ENCODE results near the gene GCN1. TPM values are rescaled to one million over a fixed set of nuclear protein-coding genes. Genes with fewer than 3 reads are reported as not detected.

The GCN1 gene
- total RNA-seq, 2 donors from 2014 or later, result 53.4 to 144 TPM

DNA sequence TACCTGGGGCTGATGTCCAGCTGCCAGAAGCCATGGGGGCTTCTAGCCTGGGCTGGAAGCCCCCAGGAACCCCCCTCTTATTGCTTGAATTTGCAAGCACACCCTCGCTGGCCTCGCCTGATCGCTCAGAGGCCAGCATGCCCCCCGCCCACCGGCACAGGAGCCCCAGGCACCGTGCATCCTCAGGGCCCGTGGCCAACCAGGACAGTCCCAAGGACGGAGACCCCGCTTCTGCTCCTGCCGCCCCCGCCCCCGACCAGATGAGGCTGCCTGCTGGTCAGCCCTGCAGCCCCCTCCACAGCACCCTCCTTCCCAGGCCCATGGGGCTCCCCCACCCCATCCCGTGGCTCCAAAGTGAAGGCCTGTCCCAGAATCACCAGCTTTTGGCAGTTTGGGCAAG lies 99.2 kb downstream of the GCN1 start:
- no peak overlapping the region for H3K27ac ChIP-seq
- TF ChIP-seq, protein P1, sequence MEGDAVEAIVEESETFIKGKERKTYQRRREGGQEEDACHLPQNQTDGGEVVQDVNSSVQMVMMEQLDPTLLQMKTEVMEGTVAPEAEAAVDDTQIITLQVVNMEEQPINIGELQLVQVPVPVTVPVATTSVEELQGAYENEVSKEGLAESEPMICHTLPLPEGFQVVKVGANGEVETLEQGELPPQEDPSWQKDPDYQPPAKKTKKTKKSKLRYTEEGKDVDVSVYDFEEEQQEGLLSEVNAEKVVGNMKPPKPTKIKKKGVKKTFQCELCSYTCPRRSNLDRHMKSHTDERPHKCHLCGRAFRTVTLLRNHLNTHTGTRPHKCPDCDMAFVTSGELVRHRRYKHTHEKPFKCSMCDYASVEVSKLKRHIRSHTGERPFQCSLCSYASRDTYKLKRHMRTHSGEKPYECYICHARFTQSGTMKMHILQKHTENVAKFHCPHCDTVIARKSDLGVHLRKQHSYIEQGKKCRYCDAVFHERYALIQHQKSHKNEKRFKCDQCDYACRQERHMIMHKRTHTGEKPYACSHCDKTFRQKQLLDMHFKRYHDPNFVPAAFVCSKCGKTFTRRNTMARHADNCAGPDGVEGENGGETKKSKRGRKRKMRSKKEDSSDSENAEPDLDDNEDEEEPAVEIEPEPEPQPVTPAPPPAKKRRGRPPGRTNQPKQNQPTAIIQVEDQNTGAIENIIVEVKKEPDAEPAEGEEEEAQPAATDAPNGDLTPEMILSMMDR (IDR thresholded peaks at IDR 0.05), result no peak
- no peaks in the 10 kb centered on the region for H3K27me3 ChIP-seq
- H3K4me1 ChIP-seq, result no peaks in the 10 kb centered on the region
- H3K4me3 ChIP-seq, result no peak overlapping the region
- no peaks in the 10 kb centered on the region for H3K9me3 ChIP-seq
- intact Hi-C loops (cut with DNase I), result no loop called here
- no peak overlapping the region for H3K9ac ChIP-seq (ENCODE audit: low read depth in 2 of 2, low read length in 2 of 2)
- DNase-seq, result no peak
- peaks cover 9% of the 10 kb centered on the region for H3K36me3 ChIP-seq

DNA sequence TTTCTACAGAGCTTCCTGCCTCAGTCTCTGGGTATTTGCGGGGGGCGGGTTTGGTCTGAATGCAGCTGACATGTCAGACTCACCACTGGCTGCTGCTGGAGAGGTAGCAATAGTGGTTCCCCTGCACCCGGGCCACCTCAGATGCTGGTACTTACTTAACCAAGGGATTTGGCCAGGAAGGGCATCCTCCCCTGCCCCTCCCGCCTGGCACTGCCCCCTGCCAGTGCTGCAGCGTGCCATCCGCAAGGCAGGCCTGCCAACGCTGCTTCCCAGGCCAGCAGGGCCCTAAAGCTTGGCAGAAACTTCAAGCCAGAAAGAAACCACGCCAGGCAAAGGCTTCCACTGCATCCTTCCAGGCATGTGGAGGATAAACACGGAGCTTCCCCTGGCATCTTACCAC lies 100.0 kb downstream of the GCN1 start:
- intact Hi-C loops (cut with DNase I), result no loop called here
- H3K4me3 ChIP-seq, result no peak overlapping the region
- no peak for DNase-seq
- no peaks in the 10 kb centered on the region for H3K27me3 ChIP-seq
- H3K4me1 ChIP-seq, result no peaks in the 10 kb centered on the region
- TF ChIP-seq, protein P1 (IDR thresholded peaks at IDR 0.05), result no peak
- H3K9me3 ChIP-seq, result no peaks in the 10 kb centered on the region
- peaks cover 9% of the 10 kb centered on the region for H3K36me3 ChIP-seq
- no peak overlapping the region for H3K9ac ChIP-seq (ENCODE audit: low read depth in 2 of 2, low read length in 2 of 2)
- no peak overlapping the region for H3K27ac ChIP-seq

DNA sequence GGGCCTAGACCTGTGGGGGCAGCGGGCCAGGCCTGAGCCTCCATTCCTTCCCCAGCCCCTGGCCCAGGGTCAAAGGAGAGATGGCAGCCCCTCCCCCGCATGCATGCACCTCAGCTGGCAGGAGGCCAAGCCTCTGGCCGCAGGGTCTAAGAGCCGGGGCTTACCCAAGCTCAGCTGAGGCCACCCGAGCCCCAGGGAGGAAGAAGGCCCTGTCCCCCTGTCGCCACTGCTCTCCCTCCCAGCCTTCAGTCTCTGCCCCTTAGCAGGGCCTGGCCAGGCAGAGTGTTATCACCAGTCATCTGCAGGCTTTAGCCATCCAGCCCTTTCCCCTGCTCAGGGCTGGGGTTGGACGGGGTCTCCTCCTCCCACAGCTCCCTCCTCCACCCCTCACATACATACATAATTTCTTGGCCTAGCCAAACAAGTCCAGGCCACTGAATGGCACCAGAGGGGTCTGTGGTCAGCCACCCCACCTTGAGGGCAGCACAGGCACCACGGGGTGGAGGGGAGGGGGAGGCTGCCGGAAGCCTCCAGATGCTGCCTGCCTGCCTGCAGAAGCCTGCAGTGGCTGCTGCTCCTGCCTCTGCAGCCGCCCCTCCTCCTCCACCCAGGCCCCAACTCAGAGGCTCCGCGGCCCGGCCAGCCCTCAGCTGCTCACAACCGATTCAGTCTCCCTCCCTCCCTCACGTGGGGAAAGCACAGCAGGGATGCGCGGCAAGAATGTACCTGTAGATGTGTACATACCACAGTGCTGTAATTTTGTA lies 100.7 kb downstream of the GCN1 start:
- Histone ChIP-seq H3K4me1 (no peaks in the 10 kb centered on the region), H3K27ac (no peak overlapping the region), H3K27me3 (no peaks in the 10 kb centered on the region), H3K36me3 (peaks cover 8% of the 10 kb centered on the region), H3K9ac (ENCODE audit: low read depth in 2 of 2, low read length in 2 of 2) (no peak overlapping the region), H3K4me3 (no peak overlapping the region), H3K9me3 (no peaks in the 10 kb centered on the region)
- intact Hi-C loops (cut with DNase I), result no loop called here
- no peak for DNase-seq
- TF ChIP-seq, protein P1 (IDR thresholded peaks at IDR 0.05), result no peak

DNA sequence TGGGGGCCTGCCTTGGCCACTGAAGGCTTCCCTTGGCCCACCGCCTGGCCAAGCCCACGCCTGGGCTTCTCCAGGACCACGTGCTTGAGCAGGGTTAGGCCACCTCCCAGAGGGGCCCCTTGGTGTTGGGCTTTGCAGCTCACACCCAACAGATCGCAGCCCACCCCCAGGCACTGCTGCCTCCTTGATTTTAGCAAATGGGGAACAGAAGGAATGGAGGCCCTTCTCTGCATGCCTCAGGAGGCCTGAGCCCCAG lies 101.3 kb downstream of the GCN1 start:
- DNase-seq, result no peak
- Histone ChIP-seq H3K9ac (ENCODE audit: low read depth in 2 of 2, low read length in 2 of 2) (no peak overlapping the region), H3K9me3 (no peaks in the 10 kb centered on the region), H3K27ac (no peak overlapping the region), H3K27me3 (no peaks in the 10 kb centered on the region), H3K4me3 (no peak overlapping the region), H3K36me3 (peaks cover 2% of the 10 kb centered on the region), H3K4me1 (no peaks in the 10 kb centered on the region)
- intact Hi-C loops (cut with DNase I), result no loop called here
- TF ChIP-seq, protein P1 (IDR thresholded peaks at IDR 0.05), result no peak

DNA sequence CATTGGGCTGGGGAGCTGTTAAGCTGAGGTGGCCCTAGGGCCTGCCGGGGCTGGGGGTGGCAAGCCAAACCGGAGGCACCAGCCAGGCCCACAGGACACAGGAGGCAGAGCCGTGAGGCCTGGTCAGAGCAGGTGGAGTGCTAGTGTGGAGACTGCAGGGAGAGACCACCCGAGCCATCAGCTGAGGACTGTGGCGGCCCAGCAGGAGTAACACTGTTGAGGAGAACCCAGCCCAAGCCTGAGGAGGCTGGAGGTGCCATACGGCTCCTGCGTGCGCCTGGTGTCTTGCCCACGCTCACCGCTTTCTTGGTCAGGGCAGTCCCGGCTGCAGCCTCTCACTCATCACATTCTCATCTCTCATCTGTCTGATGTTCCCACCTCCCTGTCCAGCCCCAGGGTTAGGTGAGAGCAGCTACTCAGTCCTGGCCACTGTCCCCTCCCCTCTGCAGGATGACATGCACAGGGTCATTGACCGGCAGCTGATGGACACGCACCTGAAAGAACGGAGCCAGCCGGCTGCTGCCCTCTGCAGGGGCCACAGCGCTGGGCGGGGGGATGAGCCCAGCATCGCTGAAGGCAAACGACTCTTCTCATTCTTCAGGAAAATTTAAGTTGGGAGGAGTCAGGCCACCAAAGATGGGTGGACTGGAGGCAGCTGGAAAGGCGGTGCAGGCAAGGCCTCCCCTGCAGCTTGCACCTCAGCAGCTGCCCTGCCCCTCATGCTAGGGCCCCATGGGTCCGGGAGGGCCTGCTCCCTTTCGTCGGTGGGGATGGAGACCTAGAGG lies 101.8 kb downstream of the GCN1 start:
- Histone ChIP-seq H3K4me3 (no peak overlapping the region), H3K27ac (no peak overlapping the region), H3K4me1 (no peaks in the 10 kb centered on the region), H3K36me3 (no peaks in the 10 kb centered on the region), H3K9ac (ENCODE audit: low read depth in 2 of 2, low read length in 2 of 2) (no peak overlapping the region), H3K27me3 (no peaks in the 10 kb centered on the region), H3K9me3 (no peaks in the 10 kb centered on the region)
- TF ChIP-seq, protein P1 (IDR thresholded peaks at IDR 0.05), result no peak
- no peak for DNase-seq
- intact Hi-C loops (cut with DNase I), result no loop called here

All from colonic mucosa (tissue), 4 donors.